T-cell (primary cell): ENCODE measurements around the gene RIMS3. TPM values are rescaled to one million over a fixed set of nuclear protein-coding genes. Genes with fewer than 3 reads are reported as not detected.
"Not testable (repeated sequence)": the region's sequence is repeated elsewhere in the genome, so short reads cannot be mapped to it uniquely, and the experiment has no call there.

Experiments used
- ATAC-seq, 4 experiments: fragments of 200-7000 bp in 3 of 4; fragments of 150-1000 bp in 1 of 4; cut with Tn5 transposase; replicated peaks in 1 of 4; 1 replicate in 3 of 4; 2 replicates in 1 of 4; pipeline ENCODE4 v1.10.0; 2021; ENCODE audit warnings: moderate library complexity in 3 of 4, mild to moderate bottlenecking in 2 of 4, moderate number of reproducible peaks in 1 of 4
- CTCF ChIA-PET, 2 donors: fragments of 300-600 bp; sonication (Branson Sonifier 250); formaldehyde crosslinking; loops; one replicate each; lab custom pipeline; 2022; ENCODE audit warnings: antibody characterized with exemption in 2 of 2; lab: Charles Lee
- POLR2A ChIA-PET, 2 donors: fragments of 300-600 bp; sonication (Branson Sonifier 250); formaldehyde crosslinking; loops; one replicate each; lab custom pipeline; 2022; ENCODE audit warnings: antibody characterized with exemption in 2 of 2; lab: Charles Lee
- DNase-seq, 35 experiments: peaks; one replicate each; pipeline versions ENCODE4 v3.0.0 to v3.0.0-alpha.2; 2013 to 2023
- H3K27ac ChIP-seq: one replicate; pipeline ENCODE4 v1.5.1; 2013; ENCODE audit warnings: low read length
- H3K27me3 ChIP-seq, 2 experiments: replicated peaks in 1 of 2; 1 replicate in 1 of 2; 2 replicates in 1 of 2; pipeline versions ENCODE4 v1.6.1 to v1.7.0; 2013; ENCODE audit warnings: low read length in 1 of 2, mixed read lengths in 1 of 2; ENCODE audit not compliant: control insufficient read depth in 2 of 2, insufficient read depth in 2 of 2; ENCODE audit errors: extremely low read depth in 1 of 2
- H3K36me3 ChIP-seq, 2 donors: 1 replicate in 1 of 2; 2 replicates in 1 of 2; pipeline versions ENCODE4 v1.6.1 to v1.7.0; 2013; ENCODE audit warnings: low read length in 1 of 2; ENCODE audit not compliant: control insufficient read depth in 2 of 2, insufficient read depth in 1 of 2; ENCODE audit errors: extremely low read depth in 1 of 2
- H3K4me1 ChIP-seq, 2 experiments: 1 replicate in 1 of 2; 2 replicates in 1 of 2; pipeline versions ENCODE4 v1.6.1 to v1.7.0; 2013; ENCODE audit warnings: low read length in 2 of 2, mixed read lengths in 1 of 2; ENCODE audit not compliant: insufficient read depth in 2 of 2, control insufficient read depth in 1 of 2; ENCODE audit errors: extremely low read depth in 1 of 2
- H3K4me3 ChIP-seq, 2 donors: 1 replicate in 1 of 2; 2 replicates in 1 of 2; pipeline versions ENCODE4 v1.5.1 to v1.7.0; 2013; ENCODE audit warnings: mild to moderate bottlenecking in 2 of 2, low read length in 1 of 2, moderate library complexity in 1 of 2; ENCODE audit not compliant: control insufficient read depth in 1 of 2; ENCODE audit errors: extremely low read depth in 1 of 2
- H3K9me3 ChIP-seq: 2 replicates; pipeline ENCODE4 v1.7.0; 2013
- H3K27ac Mint-ChIP-seq, 2 donors: one replicate each; pipeline ENCODE4 v1.8.0; 2020 to 2021; ENCODE audit warnings: mild to moderate bottlenecking in 2 of 2, mixed read lengths in 2 of 2
- H3K27me3 Mint-ChIP-seq, 2 donors: one replicate each; pipeline ENCODE4 v1.8.0; 2021 to 2022; ENCODE audit warnings: mixed read lengths in 2 of 2
- H3K36me3 Mint-ChIP-seq: one replicate; pipeline ENCODE4 v1.8.0; 2021; ENCODE audit warnings: mixed read lengths
- H3K4me1 Mint-ChIP-seq, 3 donors: one replicate each; pipeline ENCODE4 v1.8.0; 2020 to 2022; ENCODE audit warnings: mixed read lengths in 3 of 3, mild to moderate bottlenecking in 1 of 3
- H3K4me3 Mint-ChIP-seq, 3 donors: one replicate each; pipeline ENCODE4 v1.8.0; 2020 to 2022; ENCODE audit warnings: mild to moderate bottlenecking in 3 of 3, mixed read lengths in 3 of 3, moderate library complexity in 3 of 3
- H3K9me3 Mint-ChIP-seq, 3 donors: one replicate each; pipeline ENCODE4 v1.8.0; 2020 to 2022; ENCODE audit warnings: mixed read lengths in 3 of 3
- WGBS: methylation state at CpG from one replicate; pipeline ENCODE4 v1.1.5; 2013; ENCODE audit warnings: missing lambda C conversion rate; ENCODE audit not compliant: insufficient coverage; 5-methylcytosine and 5-hydroxymethylcytosine counted together
- total RNA-seq, 35 experiments: library from RNA in 6 of 35; stranded (reverse) in 6 of 35; fragments of 120-200 nt in 1 of 35; gene quantifications; one replicate each; pipeline versions ENCODE4 v1.2.1 to v1.2.4 and lab custom pipeline; 2013 to 2026

The RIMS3 gene
- total RNA-seq, 5 donors from 2014 or later (not counting 1 experiment from before 2014, with no cell fraction given) = 1.8 to 3.0 (median 2.3) TPM

DNA sequence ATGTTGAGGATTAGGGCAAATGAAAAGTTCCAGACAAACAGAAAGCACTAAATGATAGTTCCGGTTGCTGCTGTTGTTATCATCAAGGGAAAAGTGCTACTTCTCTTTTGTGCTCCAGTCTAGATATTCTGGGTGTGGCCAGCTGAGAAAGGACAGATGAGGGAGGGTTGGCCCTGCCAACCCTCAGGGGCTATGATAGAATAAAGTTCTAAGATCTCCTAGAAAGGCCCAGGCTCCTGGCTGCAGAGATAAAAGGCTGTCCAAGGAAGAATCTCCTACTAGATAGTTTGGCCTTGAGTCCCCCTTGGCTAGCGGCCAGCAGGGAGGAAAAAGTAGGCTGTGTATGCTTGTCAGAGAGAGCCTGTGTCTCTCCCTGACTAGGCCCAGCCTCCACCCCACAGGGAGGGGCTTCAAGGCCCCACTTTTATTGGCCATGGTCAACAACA, 31.5 kb downstream of the RIMS3 start:
- H3K4me3 Mint-ChIP-seq = no peak overlapping the region

DNA sequence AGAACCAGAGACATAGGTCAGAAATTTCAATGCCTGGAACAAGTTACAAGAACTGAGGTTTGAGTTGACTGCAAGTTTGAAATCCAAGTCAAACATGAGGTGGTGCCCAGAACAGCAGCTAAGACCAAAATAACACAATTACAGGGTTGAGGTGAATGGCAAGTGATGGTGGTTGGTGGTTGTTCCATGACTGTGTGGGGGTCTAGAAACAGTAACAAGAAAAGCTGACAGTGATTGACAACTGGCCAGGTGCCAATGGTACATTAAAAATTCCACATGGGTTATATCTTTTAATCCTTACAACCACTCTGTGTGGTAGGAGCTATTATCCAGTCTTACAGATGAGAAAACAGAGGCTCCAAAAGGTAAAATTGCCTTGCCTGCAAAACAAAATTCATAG, 32.0 kb downstream of the RIMS3 start:
- H3K27ac ChIP-seq = no peak overlapping the region
- H3K27ac Mint-ChIP-seq = no peak overlapping the region
- POLR2A ChIA-PET = no interaction called here
- H3K36me3 ChIP-seq = no peaks in the 10 kb centered on the region
- peaks cover 5 to 24% of the 10 kb centered on the region in 2 experiments for H3K4me1 ChIP-seq
- peaks cover 16 to 34% (median 24%) of the 10 kb centered on the region in 3 donors for H3K4me1 Mint-ChIP-seq
- no peak overlapping the region for H3K4me3 ChIP-seq
- peaks cover 2% of the 10 kb centered on the region for H3K36me3 Mint-ChIP-seq
- no peaks in the 10 kb centered on the region for H3K27me3 ChIP-seq
- ATAC-seq (no peak), DNase-seq (no peak)
- H3K9me3 ChIP-seq = no peaks in the 10 kb centered on the region
- CTCF ChIA-PET = no interaction called here
- no peak overlapping the region for H3K4me3 Mint-ChIP-seq
- no peaks in the 10 kb centered on the region for H3K27me3 Mint-ChIP-seq
- no peaks in the 10 kb centered on the region for H3K9me3 Mint-ChIP-seq

More for the DNA sequence above, 31.5 kb downstream of the RIMS3 start:
- Histone ChIP-seq H3K4me3 (no peak overlapping the region), H3K4me1 (peaks cover 5 to 19% of the 10 kb centered on the region in 2 experiments), H3K27me3 (peaks cover 0 to 2% of the 10 kb centered on the region in 2 experiments), H3K9me3 (no peaks in the 10 kb centered on the region), H3K27ac (no peak overlapping the region), H3K36me3 (no peaks in the 10 kb centered on the region)
- Mint-ChIP-seq H3K27me3 (no peaks in the 10 kb centered on the region), H3K36me3 (peaks cover 2% of the 10 kb centered on the region), H3K27ac (no peak overlapping the region), H3K4me1 (peaks cover 11 to 30% (median 20%) of the 10 kb centered on the region in 3 donors), H3K9me3 (no peaks in the 10 kb centered on the region)
- WGBS = 86% methylated on average over 1 of the region's 2 CpGs
- ChIA-PET CTCF (no interaction called here), POLR2A (no interaction called here)
- ATAC-seq (no peak), DNase-seq (no peak)

DNA sequence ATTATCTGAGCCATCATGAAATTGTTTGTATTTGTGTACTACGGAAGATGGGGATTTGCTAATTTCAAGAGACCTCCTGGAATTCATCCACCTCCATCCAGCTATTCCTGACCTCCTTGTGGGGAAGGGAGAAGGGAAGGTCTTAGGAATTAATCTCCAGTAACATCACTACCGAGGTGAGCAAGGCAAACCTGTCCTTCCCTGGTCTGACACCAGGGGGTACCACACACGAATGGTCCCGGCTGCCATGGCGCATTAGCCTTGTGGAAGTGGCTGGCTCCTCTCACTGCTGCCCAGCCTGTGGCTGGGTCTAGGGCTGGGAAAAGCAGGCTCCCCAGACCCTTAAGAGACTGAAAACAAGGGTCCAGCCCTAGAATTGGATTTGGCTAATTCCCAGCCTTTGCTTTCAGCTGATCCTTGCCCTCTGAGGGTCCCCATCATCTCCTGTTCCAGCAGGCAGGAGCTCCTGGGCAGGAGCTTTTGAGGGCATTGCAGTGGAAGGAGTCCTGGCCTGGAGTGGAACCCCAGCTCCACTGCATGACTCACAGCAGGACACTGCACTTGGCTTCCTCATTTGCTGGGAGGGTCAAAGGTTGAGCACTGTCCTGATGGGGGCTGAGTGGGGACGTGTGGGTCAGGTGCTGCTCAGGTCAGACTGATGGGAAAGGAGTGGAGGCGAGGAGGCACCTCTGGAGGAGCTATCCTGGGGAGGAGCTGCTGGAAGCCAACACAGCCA, 34.8 kb downstream of the RIMS3 start:
- DNase-seq (peak in 4 of 35 experiments; percentile 10 to 41 (median 18)), ATAC-seq (no peak)
- no peaks in the 10 kb centered on the region for H3K9me3 Mint-ChIP-seq
- peaks cover 5 to 24% of the 10 kb centered on the region in 2 experiments for H3K4me1 ChIP-seq
- no peak overlapping the region for H3K4me3 Mint-ChIP-seq
- no peaks in the 10 kb centered on the region for H3K27me3 ChIP-seq
- H3K4me3 ChIP-seq = no peak overlapping the region
- peak overlapping the region; percentile 52 for H3K27ac ChIP-seq
- H3K27ac Mint-ChIP-seq = no peak overlapping the region
- peaks cover 22 to 39% (median 29%) of the 10 kb centered on the region in 3 donors for H3K4me1 Mint-ChIP-seq
- WGBS = 98% methylated on average over 6 of the region's 7 CpGs
- CTCF ChIA-PET = no interaction called here
- POLR2A ChIA-PET = no interaction called here
- H3K36me3 Mint-ChIP-seq = peaks cover 2% of the 10 kb centered on the region
- H3K36me3 ChIP-seq = no peaks in the 10 kb centered on the region
- H3K27me3 Mint-ChIP-seq = no peaks in the 10 kb centered on the region
- H3K9me3 ChIP-seq = no peaks in the 10 kb centered on the region

DNA sequence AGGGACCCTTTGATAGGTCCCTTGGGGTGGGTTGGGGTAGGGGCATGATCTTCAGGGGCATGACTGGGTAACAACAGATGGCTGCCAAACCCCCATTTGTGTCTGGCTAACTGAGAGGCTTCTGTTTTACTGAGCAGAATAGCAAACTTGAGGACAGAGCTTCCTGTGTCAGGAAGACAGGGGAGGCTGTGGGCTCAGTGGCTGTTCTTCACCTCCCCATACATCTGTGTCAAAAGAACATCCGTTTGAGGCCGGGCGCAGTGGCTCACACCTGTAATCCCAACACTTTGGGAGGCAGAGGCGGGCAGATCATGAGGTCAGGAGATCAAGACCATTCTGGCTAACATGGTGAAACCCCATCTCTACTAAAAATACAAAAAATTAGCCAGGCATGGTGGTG, 35.9 kb downstream of the RIMS3 start:
- not testable (repeated sequence) for H3K9me3 Mint-ChIP-seq

DNA sequence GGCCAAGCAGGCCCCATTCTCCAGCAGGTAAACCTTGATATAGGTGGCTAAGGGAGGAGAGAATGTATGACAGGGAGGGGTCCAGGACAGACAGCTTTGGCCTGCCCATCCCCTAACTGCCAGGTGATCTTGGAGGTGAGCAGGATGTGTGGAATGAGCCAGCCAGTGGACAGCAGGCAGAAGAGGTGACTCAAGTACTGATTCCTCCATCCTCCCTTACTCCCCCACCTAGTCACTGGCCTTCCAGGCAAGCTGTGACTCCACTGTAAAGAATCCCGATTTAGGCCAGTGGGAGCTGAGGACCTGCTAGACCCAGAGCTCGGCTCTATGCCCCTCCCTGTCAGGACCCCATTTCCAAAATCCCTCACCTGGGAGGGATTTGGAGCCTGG, 36.6 kb downstream of the RIMS3 start:
- Histone ChIP-seq H3K27ac (peak overlapping the region; percentile 52), H3K9me3 (no peaks in the 10 kb centered on the region), H3K27me3 (peaks cover 0 to 1% of the 10 kb centered on the region in 2 experiments), H3K4me3 (no peak overlapping the region), H3K4me1 (peaks cover 5 to 24% of the 10 kb centered on the region in 2 experiments), H3K36me3 (no peaks in the 10 kb centered on the region)
- ATAC-seq = no peak
- POLR2A ChIA-PET = no interaction called here
- peaks cover 22 to 30% (median 22%) of the 10 kb centered on the region in 3 donors for H3K4me1 Mint-ChIP-seq
- H3K27me3 Mint-ChIP-seq = no peaks in the 10 kb centered on the region
- H3K36me3 Mint-ChIP-seq = no peaks in the 10 kb centered on the region
- H3K4me3 Mint-ChIP-seq = no peak overlapping the region
- H3K27ac Mint-ChIP-seq = peak overlapping the region in 1 of 2 donors; percentile 39
- CTCF ChIA-PET = no interaction called here
- no peak for DNase-seq
- WGBS = no CpG with 5 or more reads among the region's 2 CpGs
- H3K9me3 Mint-ChIP-seq = no peaks in the 10 kb centered on the region

More for the DNA sequence above, 35.9 kb downstream of the RIMS3 start:
- peaks cover 22 to 31% (median 22%) of the 10 kb centered on the region in 3 donors for H3K4me1 Mint-ChIP-seq
- H3K36me3 ChIP-seq, H3K9me3 ChIP-seq, H3K36me3 Mint-ChIP-seq, H3K27me3 Mint-ChIP-seq, POLR2A ChIA-PET, H3K27me3 ChIP-seq: not testable (repeated sequence)
- H3K4me3 Mint-ChIP-seq = peak overlapping the region in 1 of 3 donors; percentile 30
- Histone ChIP-seq H3K4me3 (peak overlapping the region in 1 of 2 donors; percentile 15), H3K4me1 (peaks cover 5 to 24% of the 10 kb centered on the region in 2 experiments), H3K27ac (peak overlapping the region; percentile 52)
- 10% methylated on average over 4 of the region's 4 CpGs for WGBS
- ATAC-seq = peak in 3 of 4 experiments; percentile 70 to 78 (median 70)
- CTCF ChIA-PET = interaction anchor here in 1 of 2 donors (0.5 kb wide), 1 partner anchor 408 kb away, joined by 3 read pairs; no protein-coding TSS in a partner anchor
- peak in 18 of 35 experiments; percentile 8 to 56 (median 17) for DNase-seq
- peak overlapping the region; percentile 31 to 73 for H3K27ac Mint-ChIP-seq

DNA sequence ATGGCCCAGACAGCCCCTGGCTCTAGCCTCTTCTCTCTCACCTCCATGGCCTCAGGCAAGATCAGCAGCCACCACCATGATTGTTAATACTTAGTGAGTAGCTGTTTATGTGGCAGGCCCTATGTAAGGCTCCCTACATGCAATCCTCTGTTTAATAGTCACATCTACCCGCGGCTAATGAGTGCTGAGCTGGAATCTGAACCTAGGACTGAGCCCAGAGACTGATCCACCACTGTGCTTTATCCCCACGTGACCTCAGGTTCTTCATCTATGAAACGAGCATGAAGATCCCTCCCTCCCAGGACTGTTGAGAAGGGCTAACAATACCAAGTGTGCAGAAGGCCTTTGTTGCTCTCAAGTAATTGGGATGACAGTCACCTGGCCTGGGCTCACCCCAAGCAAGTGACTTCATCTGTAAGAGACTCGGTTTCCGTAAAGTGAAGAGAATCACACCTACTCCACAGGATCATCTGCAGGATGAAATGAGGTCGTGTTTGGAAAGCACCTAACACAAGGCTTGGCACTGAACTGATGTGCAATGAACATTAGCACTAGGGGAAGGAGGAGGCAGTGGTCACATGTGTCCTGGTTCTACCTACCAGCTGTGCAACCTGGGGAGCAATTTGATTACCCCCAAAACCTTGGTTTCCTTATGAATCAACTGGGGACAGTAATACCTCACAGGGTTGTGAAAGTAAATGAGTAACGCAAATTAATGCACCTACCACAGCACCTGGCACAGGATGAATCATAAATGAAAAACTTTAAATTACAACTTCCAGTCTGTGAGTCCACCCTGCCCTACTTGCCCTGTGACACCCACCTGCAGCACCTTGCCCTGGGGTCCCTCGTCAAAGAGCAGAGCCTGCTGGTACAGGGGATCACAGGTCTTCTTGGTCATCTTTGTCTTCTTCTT, 37.2 kb downstream of the RIMS3 start:
- no peak overlapping the region for H3K4me3 Mint-ChIP-seq

More for the DNA sequence above, 37.2 kb downstream of the RIMS3 start:
- CTCF ChIA-PET = no interaction called here
- peaks cover 22 to 25% (median 22%) of the 10 kb centered on the region in 3 donors for H3K4me1 Mint-ChIP-seq
- peak in 1 of 35 experiments; percentile 32 for DNase-seq
- peaks cover 5 to 24% of the 10 kb centered on the region in 2 experiments for H3K4me1 ChIP-seq
- H3K27ac ChIP-seq = peak overlapping the region; percentile 52
- POLR2A ChIA-PET = no interaction called here
- no peaks in the 10 kb centered on the region for H3K9me3 Mint-ChIP-seq
- ATAC-seq = peak in 2 of 4 experiments; percentile 17 to 63
- peak overlapping the region; percentile 29 to 39 for H3K27ac Mint-ChIP-seq
- WGBS = 44% methylated on average over 2 of the region's 9 CpGs
- no peaks in the 10 kb centered on the region for H3K9me3 ChIP-seq
- no peak overlapping the region for H3K4me3 ChIP-seq
- H3K36me3 Mint-ChIP-seq = no peaks in the 10 kb centered on the region
- no peaks in the 10 kb centered on the region for H3K27me3 Mint-ChIP-seq
- H3K36me3 ChIP-seq = no peaks in the 10 kb centered on the region
- peaks cover 0 to 4% of the 10 kb centered on the region in 2 experiments for H3K27me3 ChIP-seq
